ENCODE results near the gene PLGRKT. TPM values are rescaled to one million over a fixed set of nuclear protein-coding genes. Genes with fewer than 3 reads are reported as not detected.
"Not testable (repeated sequence)": the region's sequence is repeated elsewhere in the genome, so short reads cannot be mapped to it uniquely, and the experiment has no call there.

Gene PLGRKT
- total RNA-seq, 4 donors from 2014 or later = 2.9 to 24.6 (median 13.1) TPM

DNA sequence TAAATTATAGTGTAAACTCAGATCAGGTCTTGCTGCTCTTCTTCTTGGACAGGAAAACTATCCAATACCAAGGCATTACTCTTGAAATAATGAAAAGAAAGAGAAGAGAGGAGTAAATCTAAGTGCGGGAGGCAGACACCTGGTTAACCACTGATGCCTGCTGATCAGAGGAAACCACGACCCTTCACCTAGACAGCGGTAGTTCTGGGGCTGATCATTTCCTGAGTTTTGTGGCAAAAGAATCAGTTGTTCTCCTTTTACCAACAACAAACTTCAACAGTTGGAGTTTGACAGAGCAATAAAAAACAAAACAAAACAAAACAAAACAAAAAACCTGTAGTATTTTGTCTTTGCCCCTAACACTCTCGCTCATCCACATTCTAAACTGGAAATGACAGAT, 101.0 kb downstream of the PLGRKT start:
- intact Hi-C loops (cut with DNase I; ENCODE audit: low total_unique reads) = no loop called here
- H3K27me3 ChIP-seq = no peaks in the 10 kb centered on the region
- H3K4me3 ChIP-seq = no peak overlapping the region
- no peaks in the 10 kb centered on the region for H3K36me3 ChIP-seq
- H3K9me3 ChIP-seq = no peaks in the 10 kb centered on the region
- no peak overlapping the region for H3K27ac ChIP-seq
- H3K4me1 ChIP-seq = no peaks in the 10 kb centered on the region
- TF ChIP-seq, protein P1, sequence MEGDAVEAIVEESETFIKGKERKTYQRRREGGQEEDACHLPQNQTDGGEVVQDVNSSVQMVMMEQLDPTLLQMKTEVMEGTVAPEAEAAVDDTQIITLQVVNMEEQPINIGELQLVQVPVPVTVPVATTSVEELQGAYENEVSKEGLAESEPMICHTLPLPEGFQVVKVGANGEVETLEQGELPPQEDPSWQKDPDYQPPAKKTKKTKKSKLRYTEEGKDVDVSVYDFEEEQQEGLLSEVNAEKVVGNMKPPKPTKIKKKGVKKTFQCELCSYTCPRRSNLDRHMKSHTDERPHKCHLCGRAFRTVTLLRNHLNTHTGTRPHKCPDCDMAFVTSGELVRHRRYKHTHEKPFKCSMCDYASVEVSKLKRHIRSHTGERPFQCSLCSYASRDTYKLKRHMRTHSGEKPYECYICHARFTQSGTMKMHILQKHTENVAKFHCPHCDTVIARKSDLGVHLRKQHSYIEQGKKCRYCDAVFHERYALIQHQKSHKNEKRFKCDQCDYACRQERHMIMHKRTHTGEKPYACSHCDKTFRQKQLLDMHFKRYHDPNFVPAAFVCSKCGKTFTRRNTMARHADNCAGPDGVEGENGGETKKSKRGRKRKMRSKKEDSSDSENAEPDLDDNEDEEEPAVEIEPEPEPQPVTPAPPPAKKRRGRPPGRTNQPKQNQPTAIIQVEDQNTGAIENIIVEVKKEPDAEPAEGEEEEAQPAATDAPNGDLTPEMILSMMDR (IDR thresholded peaks at IDR 0.05) = no peak
- TF ChIP-seq POLR2A (IDR thresholded peaks at IDR 0.05) = no peak
- DNase-seq = no peak

DNA sequence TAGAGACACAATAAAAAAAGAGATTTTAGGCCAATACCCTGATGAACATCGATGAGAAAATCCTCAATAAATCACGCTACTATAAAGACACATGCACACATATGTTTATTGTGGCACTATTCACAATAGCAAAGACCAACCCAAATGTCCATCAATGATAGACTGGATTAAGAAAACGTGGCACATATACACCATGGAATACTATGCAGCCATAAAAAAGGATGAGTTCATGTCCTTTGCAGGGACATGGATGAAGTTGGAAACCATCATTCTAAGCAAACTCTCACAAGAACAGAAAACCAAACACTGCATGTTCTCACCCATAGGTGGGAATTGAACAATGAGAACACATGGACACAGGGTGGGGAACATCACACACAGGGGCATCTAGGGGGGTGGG, 106.4 kb downstream of the PLGRKT start:
- H3K4me3 ChIP-seq; H3K27ac ChIP-seq; H3K36me3 ChIP-seq; H3K9me3 ChIP-seq; H3K27me3 ChIP-seq; H3K4me1 ChIP-seq; DNase-seq; intact Hi-C loops (cut with DNase I; ENCODE audit: low total_unique reads): not testable (repeated sequence)

DNA sequence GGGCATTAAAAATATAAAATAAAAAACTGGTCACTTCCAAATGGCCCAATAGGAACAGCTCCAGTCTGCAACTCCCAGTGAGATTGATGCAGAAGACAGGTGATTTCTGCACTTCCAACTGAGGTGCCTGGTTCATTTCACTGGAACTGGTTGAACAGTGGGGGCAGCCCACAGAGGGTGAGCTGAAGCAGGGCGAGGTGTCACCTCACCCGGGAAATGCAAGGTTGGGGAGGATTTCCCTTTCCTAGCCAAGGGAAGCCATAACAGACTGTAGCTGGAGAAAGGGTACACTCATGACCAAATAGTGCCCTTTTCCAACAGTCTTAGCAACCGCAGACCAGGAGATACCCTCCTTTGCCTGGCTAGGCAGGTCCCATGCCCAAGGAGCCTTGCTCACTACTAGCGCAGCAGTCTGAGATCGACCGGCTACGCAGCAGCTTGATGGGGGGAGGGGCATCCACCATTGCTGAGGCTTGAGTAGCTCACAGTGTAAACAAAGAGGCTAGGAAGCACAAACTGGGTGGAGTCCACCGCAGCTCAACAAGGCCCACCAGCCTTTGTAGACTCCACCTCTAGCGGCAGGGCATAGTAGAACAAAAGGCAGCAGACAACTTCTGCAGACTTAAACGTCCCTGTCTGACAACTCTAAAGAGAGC, 110.7 kb downstream of the PLGRKT start:
- DNase-seq = no peak
- H3K4me1 ChIP-seq = no peaks in the 10 kb centered on the region
- TF ChIP-seq, protein P1 (IDR thresholded peaks at IDR 0.05) = no peak
- TF ChIP-seq POLR2A (IDR thresholded peaks at IDR 0.05) = no peak

DNA sequence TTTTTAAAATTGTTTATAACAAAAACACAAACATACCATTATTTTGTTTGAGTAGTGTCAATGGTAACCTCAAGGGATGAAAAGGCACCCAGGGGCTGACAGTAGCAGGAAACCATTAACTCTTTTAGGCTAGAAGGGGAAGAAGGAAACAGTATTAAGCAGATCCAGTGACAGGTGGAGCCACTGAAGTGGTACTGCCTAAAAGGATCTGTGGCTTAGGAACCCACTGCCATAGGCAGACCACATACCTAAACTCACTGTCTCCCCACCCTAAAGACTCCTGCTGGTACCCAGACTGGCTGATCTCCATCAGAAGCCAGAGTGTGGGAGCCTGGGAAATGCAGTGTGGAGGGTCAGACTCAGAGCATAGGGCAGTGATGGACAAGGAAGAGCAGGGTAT, 111.5 kb downstream of the PLGRKT start:
- DNase-seq = no peak
- H3K36me3 ChIP-seq = no peaks in the 10 kb centered on the region
- no peaks in the 10 kb centered on the region for H3K9me3 ChIP-seq
- H3K27ac ChIP-seq = no peak overlapping the region
- H3K27me3 ChIP-seq = no peaks in the 10 kb centered on the region
- no peak overlapping the region for H3K4me3 ChIP-seq
- no peaks in the 10 kb centered on the region for H3K4me1 ChIP-seq
- intact Hi-C loops (cut with DNase I; ENCODE audit: low total_unique reads) = no loop called here
- TF ChIP-seq POLR2A (IDR thresholded peaks at IDR 0.05) = no peak
- TF ChIP-seq, protein P1 (IDR thresholded peaks at IDR 0.05) = no peak

More for the DNA sequence above, 110.7 kb downstream of the PLGRKT start:
- Histone ChIP-seq H3K9me3 (no peaks in the 10 kb centered on the region), H3K27me3 (no peaks in the 10 kb centered on the region), H3K4me3 (no peak overlapping the region), H3K27ac (no peak overlapping the region), H3K36me3 (no peaks in the 10 kb centered on the region)
- intact Hi-C loops (cut with DNase I; ENCODE audit: low total_unique reads) = no loop called here

DNA sequence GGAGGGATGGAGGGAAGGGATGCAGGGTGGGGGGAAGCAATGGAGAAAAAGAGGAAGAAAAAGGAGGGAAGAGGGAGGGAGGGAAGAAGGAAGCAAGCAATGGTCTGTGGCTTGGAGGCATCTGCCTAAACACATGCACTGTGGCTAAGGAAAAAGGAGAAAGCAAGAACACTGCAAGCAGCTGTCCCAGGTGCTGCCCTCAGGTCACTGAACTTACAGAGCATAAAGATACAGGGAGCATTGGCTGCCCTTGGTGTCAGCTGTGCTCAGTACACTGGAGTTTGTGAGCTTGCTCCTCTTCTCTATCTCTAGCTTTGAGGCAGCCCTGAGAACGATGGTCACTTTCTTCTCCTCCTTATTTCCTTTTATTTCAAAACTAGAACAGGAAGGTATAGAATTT, 116.1 kb downstream of the PLGRKT start:
- H3K27ac ChIP-seq; H3K4me1 ChIP-seq; H3K27me3 ChIP-seq; H3K36me3 ChIP-seq; intact Hi-C loops (cut with DNase I; ENCODE audit: low total_unique reads); DNase-seq; H3K4me3 ChIP-seq; H3K9me3 ChIP-seq: not testable (repeated sequence)

DNA sequence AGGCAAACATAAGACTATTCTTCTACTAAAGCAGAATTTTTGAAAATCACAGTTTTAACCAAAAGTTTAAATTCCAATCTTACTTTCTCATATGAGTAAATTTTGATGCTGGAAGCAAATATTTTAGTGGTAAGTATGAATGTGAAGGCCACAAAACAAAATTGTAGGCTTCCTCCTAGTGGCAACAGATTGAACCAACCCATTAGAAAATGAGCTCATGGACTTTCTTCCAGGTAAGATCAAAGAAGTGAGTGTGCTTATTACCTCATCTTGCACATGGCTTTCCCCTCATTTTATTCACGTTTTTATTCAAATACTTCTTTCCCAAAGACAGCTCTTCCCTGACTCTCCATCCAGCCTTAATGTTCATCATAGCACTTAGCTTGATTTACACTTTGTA, 116.7 kb downstream of the PLGRKT start:
- intact Hi-C loops (cut with DNase I; ENCODE audit: low total_unique reads) = no loop called here

DNA sequence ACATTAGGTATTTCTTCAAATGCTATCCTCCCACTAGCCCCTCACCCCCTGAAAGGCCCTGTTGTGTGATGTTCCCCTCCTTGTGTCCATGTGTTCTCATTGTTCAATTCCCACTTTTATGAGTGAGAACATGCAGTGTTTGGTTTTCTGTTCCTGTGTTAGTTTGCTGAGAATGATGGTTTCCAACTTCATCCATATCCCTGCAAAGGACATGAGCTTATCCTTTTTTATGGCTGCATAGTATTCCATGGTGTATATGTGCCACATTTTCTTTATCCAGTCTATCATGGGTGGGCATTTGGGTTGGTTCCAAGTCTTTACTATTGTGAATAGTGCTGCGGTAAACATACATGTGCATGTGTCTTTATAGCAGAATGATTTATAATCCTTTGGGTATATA, 121.3 kb downstream of the PLGRKT start:
- H3K27ac ChIP-seq; intact Hi-C loops (cut with DNase I; ENCODE audit: low total_unique reads); H3K4me1 ChIP-seq; H3K36me3 ChIP-seq; H3K4me3 ChIP-seq; H3K9me3 ChIP-seq; DNase-seq; H3K27me3 ChIP-seq: not testable (repeated sequence)

More for the DNA sequence above, 116.7 kb downstream of the PLGRKT start:
- Histone ChIP-seq H3K4me1 (no peaks in the 10 kb centered on the region), H3K27ac (no peak overlapping the region), H3K9me3 (no peaks in the 10 kb centered on the region), H3K4me3 (no peak overlapping the region), H3K27me3 (no peaks in the 10 kb centered on the region), H3K36me3 (no peaks in the 10 kb centered on the region)
- DNase-seq = no peak
- TF ChIP-seq, protein P1 (IDR thresholded peaks at IDR 0.05) = no peak
- no peak for TF ChIP-seq POLR2A (IDR thresholded peaks at IDR 0.05)

All from uterus (tissue), 4 donors.